ENCODE results near the gene PPP2R3A. TPM values are rescaled to one million over a fixed set of nuclear protein-coding genes. Genes with fewer than 3 reads are reported as not detected.
"Not testable (repeated sequence)": the region's sequence is repeated elsewhere in the genome, so short reads cannot be mapped to it uniquely, and the experiment has no call there.

PPP2R3A gene
- polyA plus RNA-seq, 3 donors, result 19.7 to 24.6 (median 21.3) TPM

- DNase-seq (ENCODE audit: extremely low read depth in 1 of 11, low read depth in 9 of 11, low spot score in 4 of 11), result not testable (repeated sequence)
Observed at GRCh38 chr3:136168236-136168635, 202.7 kb downstream of the PPP2R3A start.

GRCh38 chr3:136171097-136171542 is 205.6 kb downstream of the PPP2R3A start:
- DNase-seq (ENCODE audit: extremely low read depth in 1 of 11, low read depth in 9 of 11, low spot score in 4 of 11), result no peak

- DNase-seq (ENCODE audit: extremely low read depth in 1 of 11, low read depth in 9 of 11, low spot score in 4 of 11), result no peak
Observed at GRCh38 chr3:136173939-136174490, 208.5 kb downstream of the PPP2R3A start.

GRCh38 chr3:136177876-136178275 is 212.3 kb downstream of the PPP2R3A start:
- DNase-seq (ENCODE audit: extremely low read depth in 1 of 11, low read depth in 9 of 11, low spot score in 4 of 11), result no peak

- no peak for DNase-seq (ENCODE audit: extremely low read depth in 1 of 11, low read depth in 9 of 11, low spot score in 4 of 11)
Observed at GRCh38 chr3:136181741-136182140, 216.2 kb downstream of the PPP2R3A start.

- no peak for DNase-seq (ENCODE audit: extremely low read depth in 1 of 11, low read depth in 9 of 11, low spot score in 4 of 11)
Observed at GRCh38 chr3:136184703-136185102, 219.2 kb downstream of the PPP2R3A start.

GRCh38 chr3:136186344-136186743 is 220.8 kb downstream of the PPP2R3A start:
- DNase-seq (ENCODE audit: extremely low read depth in 1 of 11, low read depth in 9 of 11, low spot score in 4 of 11), result no peak

GRCh38 chr3:136186846-136187245 is 221.3 kb downstream of the PPP2R3A start:
- DNase-seq (ENCODE audit: extremely low read depth in 1 of 11, low read depth in 9 of 11, low spot score in 4 of 11), result no peak

GRCh38 chr3:136187868-136188267 is 222.3 kb downstream of the PPP2R3A start:
- DNase-seq (ENCODE audit: extremely low read depth in 1 of 11, low read depth in 9 of 11, low spot score in 4 of 11), result no peak

GRCh38 chr3:136189043-136189442 is 223.5 kb downstream of the PPP2R3A start:
- peak in 2 of 11 donors; percentile 13 to 35 for DNase-seq (ENCODE audit: extremely low read depth in 1 of 11, low read depth in 9 of 11, low spot score in 4 of 11)

- DNase-seq (ENCODE audit: extremely low read depth in 1 of 11, low read depth in 9 of 11, low spot score in 4 of 11), result no peak
Observed at GRCh38 chr3:136189859-136190617, 224.5 kb downstream of the PPP2R3A start.

GRCh38 chr3:136192195-136192594 is 226.7 kb downstream of the PPP2R3A start:
- DNase-seq (ENCODE audit: extremely low read depth in 1 of 11, low read depth in 9 of 11, low spot score in 4 of 11), result not testable (repeated sequence)

GRCh38 chr3:136192831-136193230 is 227.3 kb downstream of the PPP2R3A start:
- DNase-seq (ENCODE audit: extremely low read depth in 1 of 11, low read depth in 9 of 11, low spot score in 4 of 11), result no peak

GRCh38 chr3:136193278-136194054 is 227.9 kb downstream of the PPP2R3A start:
- peak in 2 of 11 donors; percentile 9 to 13 for DNase-seq (ENCODE audit: extremely low read depth in 1 of 11, low read depth in 9 of 11, low spot score in 4 of 11)

- DNase-seq (ENCODE audit: extremely low read depth in 1 of 11, low read depth in 9 of 11, low spot score in 4 of 11), result peak in 4 of 11 donors; percentile 28 to 44 (median 30)
Observed at GRCh38 chr3:136194409-136195257, 229.1 kb downstream of the PPP2R3A start.

- peak in 8 of 11 donors; percentile 44 to 76 (median 71) for DNase-seq (ENCODE audit: extremely low read depth in 1 of 11, low read depth in 9 of 11, low spot score in 4 of 11)
Observed at GRCh38 chr3:136195258-136196063, 229.9 kb downstream of the PPP2R3A start.

GRCh38 chr3:136196064-136196400 is 230.5 kb downstream of the PPP2R3A start, which contains the start of gene MSL2:
MSL2 (minus strand) TSS chr3:136196335; CDS start chr3:136195113, 1,222 bp downstream.
- DNase-seq (ENCODE audit: extremely low read depth in 1 of 11, low read depth in 9 of 11, low spot score in 4 of 11), result no peak

Data from renal cortex interstitium (tissue), 11 donors.